ENCODE measurements around the gene FSIP1.

FSIP1 gene

DNA sequence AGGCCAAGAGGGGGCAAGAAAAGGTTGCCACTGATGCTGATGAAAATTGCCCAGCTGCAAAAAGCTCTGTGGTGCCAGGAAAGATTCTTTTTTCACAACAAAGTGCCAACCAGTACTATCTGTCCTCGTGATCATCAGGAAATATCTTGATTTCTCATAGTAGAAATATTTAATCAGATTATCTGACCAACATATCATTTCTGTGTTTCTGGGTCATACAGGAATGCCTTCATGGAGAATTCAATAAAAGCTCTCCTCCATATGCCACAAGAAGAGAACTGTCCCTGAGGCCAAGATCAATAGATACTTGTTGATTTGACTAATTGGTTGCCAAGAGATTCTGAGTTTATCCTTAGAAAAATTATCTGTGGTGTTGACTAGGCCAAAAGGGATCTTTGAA, 63.5 kb downstream of the FSIP1 start:
- DNase-seq = no peak

- no peak for DNase-seq
Observed at GRCh38 chr15:39717134-39717533, 65.5 kb downstream of the FSIP1 start.

DNA sequence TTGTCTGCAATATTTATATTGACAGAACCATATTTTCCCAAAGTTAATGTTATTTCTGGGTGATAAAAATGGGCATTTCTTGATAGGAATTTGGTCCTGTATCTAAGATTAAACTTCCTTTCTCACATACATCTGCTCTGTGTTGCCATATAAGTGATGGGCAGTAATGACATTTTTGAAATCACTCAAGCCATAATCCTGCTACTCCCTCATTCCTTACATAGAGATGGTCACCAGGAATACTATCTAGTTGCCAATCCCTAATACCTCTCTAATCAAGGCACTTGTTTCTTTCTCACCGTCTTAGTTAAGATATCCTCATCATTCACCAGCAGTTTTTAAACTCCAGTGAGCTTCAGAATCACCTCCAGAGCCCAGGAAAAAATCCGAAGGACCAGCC, 68.4 kb downstream of the FSIP1 start:
- DNase-seq = no peak

- no peak for DNase-seq
Observed at GRCh38 chr15:39713846-39714245, 68.8 kb downstream of the FSIP1 start.

DNA sequence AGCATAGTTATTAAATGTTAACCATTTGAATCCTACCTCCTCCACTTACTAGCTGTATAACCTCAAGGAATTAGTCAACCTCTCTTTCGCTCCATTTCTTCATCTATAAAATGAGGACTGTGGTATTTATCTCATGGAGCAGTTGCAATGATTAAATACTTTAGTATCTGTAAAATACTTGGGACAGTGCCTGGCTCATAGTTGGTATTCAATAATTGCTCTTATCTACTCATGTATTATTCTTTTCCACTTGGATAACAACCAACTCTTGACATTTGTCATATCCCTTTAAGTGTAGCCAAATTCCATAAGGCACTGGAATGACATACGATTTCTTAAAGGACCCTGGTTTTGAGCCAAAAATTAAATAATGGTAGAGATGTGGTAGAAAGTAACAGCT, 72.0 kb downstream of the FSIP1 start:
- DNase-seq = peak; percentile 80

DNA sequence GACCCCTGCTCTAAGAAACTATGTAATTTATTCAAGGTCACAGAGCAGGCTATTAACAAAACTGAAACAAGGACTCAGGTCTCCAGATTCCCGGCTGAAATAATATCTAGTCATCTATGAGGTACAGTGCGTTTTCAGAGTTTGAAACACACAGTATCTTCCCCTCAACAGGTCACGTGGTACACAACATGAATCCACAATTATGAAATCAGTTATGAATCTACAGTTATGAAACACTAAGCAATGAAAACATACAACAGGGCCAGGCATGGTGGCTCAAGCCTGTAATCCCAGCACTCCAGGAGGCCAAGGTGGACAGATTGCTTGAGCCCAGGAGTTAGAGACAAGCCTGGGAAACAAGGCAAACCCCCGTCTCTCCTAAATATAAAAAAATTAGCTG, 72.7 kb downstream of the FSIP1 start:
- no peak for DNase-seq

GRCh38 chr15:39706206-39706605, 76.4 kb downstream of the FSIP1 start:
- no peak for DNase-seq

DNA sequence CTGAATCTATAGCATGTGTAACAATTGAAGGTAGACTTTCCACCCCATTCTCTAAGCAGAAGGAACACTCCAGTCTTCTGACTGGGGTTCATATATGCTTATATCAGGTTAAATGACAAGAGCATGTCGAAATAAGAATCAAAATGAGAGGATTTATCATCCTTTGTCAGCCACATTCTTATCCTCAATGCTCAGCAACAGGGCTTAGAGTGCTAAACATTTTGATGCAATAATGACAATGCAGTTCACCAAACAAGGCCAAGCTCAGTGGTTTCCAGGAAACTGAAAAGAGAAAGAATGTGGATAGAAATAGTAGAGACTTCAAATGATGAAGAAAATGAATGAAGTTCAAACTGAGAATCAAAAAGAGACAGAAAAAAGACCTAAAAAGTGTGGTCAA, 78.0 kb downstream of the FSIP1 start:
- peak; percentile 72 for DNase-seq

- no peak for DNase-seq
Observed at GRCh38 chr15:39704235-39704634, 78.4 kb downstream of the FSIP1 start.

GRCh38 chr15:39701988-39702387, 80.7 kb downstream of the FSIP1 start:
- DNase-seq = no peak

DNA sequence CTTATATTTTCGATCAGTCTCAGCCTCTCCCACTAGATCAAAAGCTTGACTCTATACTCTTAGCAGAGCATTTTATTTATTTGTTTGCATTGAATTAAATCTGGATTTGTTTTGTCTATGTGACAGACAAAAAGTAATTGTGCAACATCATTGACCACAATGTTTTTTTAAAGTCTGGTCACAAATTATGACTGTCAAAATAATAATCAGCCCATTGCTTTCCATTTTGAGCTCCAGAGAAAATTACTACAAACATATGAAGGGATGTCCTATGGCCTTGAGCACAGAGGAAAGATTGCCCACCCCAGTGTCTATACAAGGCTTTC, 82.3 kb downstream of the FSIP1 start:
- DNase-seq = no peak

- DNase-seq = peak; percentile 56
Observed at GRCh38 chr15:39699516-39700374, 82.9 kb downstream of the FSIP1 start.

- DNase-seq = no peak
Observed at GRCh38 chr15:39698444-39699390, 83.9 kb downstream of the FSIP1 start.

DNA sequence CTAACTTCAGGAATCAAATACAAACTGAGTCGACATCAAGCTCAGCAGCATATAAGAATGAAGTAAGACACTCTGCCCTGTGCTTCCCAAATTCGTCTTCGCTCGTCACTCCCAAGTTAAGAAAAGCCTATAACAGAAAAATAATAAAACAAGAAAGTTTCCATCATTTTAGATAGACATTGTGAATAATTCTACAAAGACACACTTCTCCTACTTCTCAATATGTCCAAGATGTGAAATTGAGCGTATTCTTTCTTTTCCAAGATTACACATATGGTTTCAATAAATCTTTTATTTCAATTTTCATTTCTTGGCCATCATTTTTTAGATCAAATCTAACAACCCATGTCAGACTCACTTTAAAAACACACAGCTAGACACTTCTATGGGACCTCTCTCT, 85.1 kb downstream of the FSIP1 start:
- DNase-seq = no peak

DNA sequence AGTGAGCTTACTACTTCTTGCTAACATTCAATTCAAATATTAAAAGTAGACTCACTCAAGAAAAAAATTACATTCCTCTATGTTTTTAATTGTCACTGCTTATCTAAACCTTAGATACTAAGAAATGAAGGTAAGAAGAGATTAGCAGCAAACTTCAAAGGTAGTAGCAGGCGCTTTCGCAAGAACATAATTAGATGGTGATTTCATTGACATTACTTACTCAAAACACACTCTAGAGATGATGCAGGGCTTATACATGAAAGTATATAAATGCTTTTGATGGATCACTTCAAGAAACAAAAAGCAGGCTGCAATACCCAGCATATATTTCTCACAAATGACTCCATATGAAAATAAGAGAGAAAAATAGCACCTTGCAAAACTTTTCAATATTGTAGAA, 86.8 kb downstream of the FSIP1 start:
- no peak for DNase-seq

- no peak for DNase-seq
Observed at GRCh38 chr15:39692356-39693327, 90.0 kb downstream of the FSIP1 start.

DNA sequence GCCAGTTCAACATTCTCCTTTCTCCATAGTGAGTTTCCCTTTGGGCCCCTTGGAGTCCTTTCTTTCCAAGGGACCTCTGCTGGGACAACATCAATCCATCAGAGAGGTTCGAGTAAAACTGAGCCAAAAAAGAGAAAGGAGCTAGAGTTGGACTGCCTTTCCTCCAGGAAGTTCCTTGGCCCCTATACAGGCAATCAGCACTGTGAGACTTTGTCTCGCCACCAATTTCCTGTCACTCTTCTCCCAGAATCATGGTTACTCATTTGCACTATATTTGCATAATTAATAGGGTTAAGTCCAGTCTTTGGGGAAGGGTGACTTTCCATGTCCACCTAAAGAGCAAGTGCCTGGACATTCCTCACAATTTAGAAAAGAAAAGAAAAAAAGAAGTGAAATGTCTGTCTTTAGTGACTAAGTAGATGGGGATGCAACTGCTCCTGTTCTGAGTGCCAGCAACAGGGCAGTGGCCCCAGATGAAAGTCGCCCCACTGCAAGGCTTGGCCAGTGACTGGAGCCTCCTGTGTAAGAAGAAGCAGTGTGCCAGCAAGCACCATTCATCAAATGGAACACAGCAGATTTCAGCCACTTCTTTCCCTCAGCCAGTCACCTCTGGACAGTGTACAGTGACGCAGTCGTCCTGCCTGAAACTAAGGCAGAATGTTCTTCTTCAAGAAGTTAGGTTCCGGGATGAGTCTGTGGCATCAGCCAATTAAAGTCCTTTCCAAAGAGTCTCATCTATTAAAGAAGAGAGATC, 91.6 kb downstream of the FSIP1 start:
- DNase-seq = no peak

- no peak for DNase-seq
Observed at GRCh38 chr15:39687965-39688364, 94.7 kb downstream of the FSIP1 start.

GRCh38 chr15:39685999-39686613, 96.5 kb downstream of the FSIP1 start:
- DNase-seq = peak; percentile 61

DNA sequence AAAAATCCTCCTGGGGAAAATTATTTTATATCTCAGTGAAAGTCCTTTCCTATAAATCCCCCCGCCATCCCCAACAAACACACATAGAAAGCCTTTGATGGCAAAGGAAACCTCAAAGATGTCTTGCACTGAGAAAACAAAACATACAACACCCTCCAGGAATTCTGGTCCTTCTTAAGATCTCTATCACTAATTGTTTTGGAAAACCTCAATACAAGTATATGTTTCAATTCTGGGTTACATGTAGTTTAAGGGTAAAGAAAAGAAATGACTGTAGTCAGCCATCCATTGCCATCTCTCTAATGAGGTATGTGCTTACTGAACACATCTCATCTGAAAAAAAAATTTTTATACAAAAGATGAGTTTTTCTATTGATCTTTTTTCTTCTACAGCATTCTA, 97.3 kb downstream of the FSIP1 start:
- DNase-seq = peak; percentile 16

GRCh38 chr15:39684233-39684632, 98.4 kb downstream of the FSIP1 start:
- peak; percentile 53 for DNase-seq

GRCh38 chr15:39682366-39682765, 100.3 kb downstream of the FSIP1 start:
- peak; percentile 50 for DNase-seq
